Endothelial cell (in vitro differentiated cells): ENCODE results near the gene RBMS2. TPM values are rescaled to one million over a fixed set of nuclear protein-coding genes. Genes with fewer than 3 reads are reported as not detected.
A peak's percentile ranks its signal among the peaks of the same experiment; 100 is the strongest.
"Not testable (repeated sequence)": the region's sequence is repeated elsewhere in the genome, so short reads cannot be mapped to it uniquely, and the experiment has no call there.

Experiments used
- DNase-seq: peaks from one replicate; pipeline ENCODE4 v3.0.0; 2021; ENCODE audit warnings: low spot score
- H3K27ac Mint-ChIP-seq: one replicate; pipeline ENCODE4 v1.8.0; 2021; ENCODE audit warnings: mixed read lengths, inconsistent platforms; ENCODE audit not compliant: unreplicated experiment
- H3K27me3 Mint-ChIP-seq: one replicate; pipeline ENCODE4 v1.8.0; 2021; ENCODE audit warnings: mild to moderate bottlenecking, moderate library complexity, mixed read lengths, inconsistent platforms; ENCODE audit not compliant: unreplicated experiment
- H3K36me3 Mint-ChIP-seq: one replicate; pipeline ENCODE4 v1.8.0; 2021; ENCODE audit warnings: mild to moderate bottlenecking, low read depth, mixed read lengths, inconsistent platforms; ENCODE audit not compliant: unreplicated experiment
- H3K4me1 Mint-ChIP-seq: one replicate; pipeline ENCODE4 v1.8.0; 2021; ENCODE audit warnings: mild to moderate bottlenecking, mixed read lengths, inconsistent platforms; ENCODE audit not compliant: unreplicated experiment
- H3K4me3 Mint-ChIP-seq: one replicate; pipeline ENCODE4 v1.8.0; 2021; ENCODE audit warnings: mild to moderate bottlenecking, mixed read lengths, inconsistent platforms; ENCODE audit not compliant: unreplicated experiment
- H3K9me3 Mint-ChIP-seq: one replicate; pipeline ENCODE4 v1.8.0; 2021; ENCODE audit warnings: mixed read lengths, inconsistent platforms; ENCODE audit not compliant: unreplicated experiment
- CTCF ChIP-seq: fragments of 200-600 bp; sonication (generic); IDR thresholded peaks from one replicate; pipeline ENCODE4 v1.5.0; 2021; ENCODE audit warnings: antibody characterized with exemption; ENCODE audit not compliant: unreplicated experiment
- total RNA-seq: library from RNA; stranded (reverse); fragmentation: NEBNext Ultra II Directional; extraction: Animal tissue kit (Norgen Biotek cat#: 25700); gene quantifications from one replicate; pipeline ENCODE4 v1.2.1, GENCODE V29; 2021; ENCODE audit not compliant: unreplicated experiment

Gene RBMS2
- total RNA-seq, 1 donor from 2014 or later = 122 TPM

- Mint-ChIP-seq H3K9me3 (no peaks in the 10 kb centered on the region), H3K4me1 (peaks cover 57% of the 10 kb centered on the region), H3K27ac (peak overlapping the region; percentile 36), H3K27me3 (peaks cover 13% of the 10 kb centered on the region), H3K36me3 (peaks cover 14% of the 10 kb centered on the region), H3K4me3 (no peak overlapping the region)
- DNase-seq = no peak
- TF ChIP-seq CTCF = no peak
Observed at GRCh38 chr12:56568146-56568545, 46.5 kb downstream of the RBMS2 start.

GRCh38 chr12:56571121-56571520 lies 49.5 kb downstream of the RBMS2 start:
- no peak for DNase-seq
- Mint-ChIP-seq H3K27me3 (peaks cover 8% of the 10 kb centered on the region), H3K27ac (peak overlapping the region; percentile 75), H3K9me3 (no peaks in the 10 kb centered on the region), H3K4me1 (peaks cover 46% of the 10 kb centered on the region), H3K4me3 (no peak overlapping the region), H3K36me3 (peaks cover 9% of the 10 kb centered on the region)
- no peak for TF ChIP-seq CTCF

- Mint-ChIP-seq H3K36me3 (peaks cover 9% of the 10 kb centered on the region), H3K27ac (peak overlapping the region; percentile 36), H3K9me3 (no peaks in the 10 kb centered on the region), H3K27me3 (peaks cover 8% of the 10 kb centered on the region), H3K4me3 (no peak overlapping the region), H3K4me1 (peaks cover 35% of the 10 kb centered on the region)
- DNase-seq = no peak
- TF ChIP-seq CTCF = no peak
Observed at GRCh38 chr12:56572288-56572687, 50.7 kb downstream of the RBMS2 start.

GRCh38 chr12:56574210-56574609 lies 52.6 kb downstream of the RBMS2 start:
- Mint-ChIP-seq H3K36me3 (peaks cover 7% of the 10 kb centered on the region), H3K4me1 (peaks cover 24% of the 10 kb centered on the region), H3K9me3 (no peaks in the 10 kb centered on the region), H3K27me3 (peaks cover 4% of the 10 kb centered on the region), H3K27ac (no peak overlapping the region), H3K4me3 (no peak overlapping the region)
- DNase-seq = no peak
- no peak for TF ChIP-seq CTCF

GRCh38 chr12:56577248-56577647 lies 55.6 kb downstream of the RBMS2 start:
- H3K36me3 Mint-ChIP-seq = peaks cover 12% of the 10 kb centered on the region
- H3K4me3 Mint-ChIP-seq, H3K27me3 Mint-ChIP-seq, H3K9me3 Mint-ChIP-seq, DNase-seq, H3K27ac Mint-ChIP-seq: not testable (repeated sequence)
- peaks cover 11% of the 10 kb centered on the region for H3K4me1 Mint-ChIP-seq
